IPS-11a (cell line): ENCODE results near the gene EFCAB6.

ENCODE experiments used
- H3K4me3 ChIP-seq: one replicate; pipeline ENCODE4 v1.5.1; 2013; ENCODE audit warnings: low read depth, low read length, control low read depth

The EFCAB6 gene

DNA sequence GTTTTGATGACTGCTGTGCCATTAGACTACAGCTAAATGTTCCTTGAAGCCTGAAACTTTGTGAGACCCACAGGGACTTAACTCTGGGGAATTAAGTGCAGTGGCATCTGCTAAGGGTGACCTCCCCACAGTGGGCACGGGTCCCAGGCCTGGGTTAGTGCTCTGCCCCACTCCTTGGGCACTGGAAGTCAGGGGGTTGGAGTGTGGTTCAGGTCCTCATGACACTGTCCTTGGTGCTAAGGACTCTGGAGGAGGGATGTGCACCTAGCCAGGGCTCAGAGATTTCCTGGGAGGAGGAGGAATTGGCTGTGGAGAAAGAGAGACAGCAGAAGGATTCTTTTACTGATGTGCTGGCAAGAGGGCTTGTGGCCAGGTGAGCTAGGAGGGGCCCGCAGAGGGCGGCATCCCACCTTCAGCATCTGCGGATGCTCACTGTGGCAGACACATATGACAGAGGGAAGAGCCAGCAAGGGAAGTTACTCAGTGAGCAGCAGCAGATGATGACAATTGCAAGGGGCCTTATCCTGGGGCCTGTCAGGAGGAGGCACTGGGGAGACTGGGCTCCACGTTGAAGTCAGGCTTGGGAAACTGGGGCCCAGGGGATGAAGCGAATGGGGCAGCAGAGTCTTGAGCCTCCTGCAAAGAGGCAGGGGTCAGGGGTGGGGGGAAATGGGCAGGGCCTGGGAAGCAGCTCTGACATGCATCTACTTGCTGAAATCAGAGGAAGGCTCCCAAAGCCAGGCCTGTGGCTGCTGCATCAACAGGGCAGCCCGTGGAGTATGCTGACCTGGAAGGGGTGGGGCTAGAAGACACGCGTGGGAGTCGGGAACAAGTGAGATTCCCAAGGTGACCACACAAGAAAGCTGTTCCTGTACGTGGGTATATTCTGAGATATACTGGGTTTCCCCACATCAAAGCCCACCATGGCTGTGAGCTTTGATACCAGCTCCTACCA is 256.3 kb downstream of the EFCAB6 start:
- no peak overlapping the region for H3K4me3 ChIP-seq

- no peak overlapping the region for H3K4me3 ChIP-seq
Observed at GRCh38 chr22:43554694-43555365, 257.3 kb downstream of the EFCAB6 start.

- no peak overlapping the region for H3K4me3 ChIP-seq
Observed at GRCh38 chr22:43554259-43554636, 257.9 kb downstream of the EFCAB6 start.

DNA sequence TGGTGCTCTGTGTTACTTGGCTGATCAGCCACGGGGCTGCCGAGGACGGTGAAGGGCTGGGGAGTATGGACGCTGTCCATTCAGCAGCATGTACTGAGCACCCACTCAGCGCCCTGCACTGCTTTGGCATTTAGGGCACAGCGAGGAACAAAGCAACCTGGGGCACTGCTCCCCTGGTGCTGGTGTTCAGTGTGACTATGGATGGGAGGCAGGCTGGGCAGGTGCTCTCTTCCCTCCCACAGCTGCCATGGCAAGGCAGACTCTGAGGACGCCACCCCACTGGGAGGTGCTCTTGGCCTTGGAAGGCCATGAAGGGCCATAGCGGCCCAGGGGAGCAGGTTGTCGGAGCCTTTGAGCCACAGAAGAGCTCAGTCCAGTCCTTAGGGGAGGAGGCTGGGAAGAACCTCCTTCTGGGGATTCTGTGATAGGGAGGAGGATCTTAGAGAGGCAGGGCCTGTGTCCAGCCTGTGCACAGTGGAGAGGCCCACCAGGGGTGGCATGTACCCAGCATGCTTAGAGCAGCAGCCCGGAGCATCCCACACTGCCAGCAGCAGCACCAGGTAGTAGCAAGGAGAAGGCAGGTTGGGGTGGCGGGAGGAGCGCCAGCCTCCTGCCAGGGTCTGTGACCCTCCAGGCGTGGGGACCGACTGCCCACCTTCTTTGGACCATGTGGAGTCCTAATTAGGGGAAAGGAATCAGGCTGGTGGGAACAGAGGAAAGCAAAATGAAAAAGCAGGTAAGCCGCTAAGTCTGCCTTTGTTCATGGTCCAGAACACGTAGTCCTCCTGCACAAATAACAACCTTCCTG is 258.4 kb downstream of the EFCAB6 start:
- no peak overlapping the region for H3K4me3 ChIP-seq

DNA sequence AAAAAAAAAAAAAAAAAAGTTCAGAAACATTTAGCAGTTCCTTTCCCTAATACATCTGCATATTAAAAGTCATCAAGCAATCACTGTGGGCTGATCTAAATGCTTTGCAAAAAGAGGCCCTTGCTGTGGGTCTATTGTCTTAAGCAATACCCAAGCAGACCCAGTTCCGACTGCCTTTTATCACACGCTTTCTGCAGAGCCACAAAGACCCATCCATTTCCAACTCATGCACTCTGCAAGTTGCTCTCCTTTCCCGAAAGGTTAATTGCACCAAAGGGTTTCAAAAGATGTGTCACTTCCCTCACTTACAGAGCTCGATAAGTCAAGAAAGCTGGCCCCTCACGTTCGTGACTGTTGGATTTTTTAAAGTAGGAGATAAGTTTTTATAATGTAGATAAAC is 261.4 kb downstream of the EFCAB6 start:
- H3K4me3 ChIP-seq = no peak overlapping the region

DNA sequence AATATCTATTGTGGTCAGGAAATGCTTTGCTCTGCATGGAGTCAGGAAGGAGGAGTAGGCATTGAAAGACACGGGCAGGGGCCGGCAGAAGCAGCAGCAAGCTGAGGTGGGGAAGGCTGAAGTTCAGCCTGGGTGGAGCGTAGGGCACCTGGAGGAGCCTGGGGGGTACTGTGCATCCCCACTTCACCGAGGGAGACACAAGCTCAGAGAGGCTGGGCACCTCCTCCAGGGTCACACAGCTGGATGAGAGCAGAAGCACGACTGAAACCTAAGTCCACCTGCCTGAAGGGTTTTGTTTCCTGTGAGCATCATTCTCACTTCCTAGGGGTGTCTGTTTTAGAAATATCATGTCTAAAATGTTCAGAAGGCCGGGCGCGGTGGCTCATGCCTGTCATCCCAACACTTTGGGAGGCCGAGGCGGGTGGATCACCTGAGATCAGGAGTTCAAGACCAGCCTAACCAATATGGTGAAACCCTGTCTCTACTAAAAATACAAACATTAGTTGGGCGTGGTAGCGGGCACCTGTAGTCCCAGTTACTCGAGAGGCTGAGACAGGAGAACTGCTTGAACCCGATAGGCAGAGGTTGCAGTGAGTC is 262.0 kb downstream of the EFCAB6 start:
- H3K4me3 ChIP-seq = no peak overlapping the region

DNA sequence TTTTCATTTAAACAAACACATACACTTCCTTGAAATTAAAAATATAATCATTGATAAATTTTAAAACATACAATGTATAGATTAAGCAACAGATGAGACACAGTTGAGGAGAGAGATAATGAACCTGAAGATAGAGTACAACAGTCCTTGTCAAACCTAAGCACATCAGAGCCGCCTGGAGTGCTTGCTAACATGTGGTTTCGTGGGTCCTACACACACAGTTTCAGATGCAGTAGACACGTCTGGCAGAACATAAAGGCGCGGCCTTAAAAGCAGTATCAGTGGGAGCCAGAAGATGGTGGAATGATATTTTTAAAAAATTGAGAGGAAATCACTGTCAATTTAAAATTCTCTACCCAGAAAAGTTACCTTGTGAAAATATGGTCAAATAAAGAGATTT is 265.9 kb downstream of the EFCAB6 start:
- no peak overlapping the region for H3K4me3 ChIP-seq

DNA sequence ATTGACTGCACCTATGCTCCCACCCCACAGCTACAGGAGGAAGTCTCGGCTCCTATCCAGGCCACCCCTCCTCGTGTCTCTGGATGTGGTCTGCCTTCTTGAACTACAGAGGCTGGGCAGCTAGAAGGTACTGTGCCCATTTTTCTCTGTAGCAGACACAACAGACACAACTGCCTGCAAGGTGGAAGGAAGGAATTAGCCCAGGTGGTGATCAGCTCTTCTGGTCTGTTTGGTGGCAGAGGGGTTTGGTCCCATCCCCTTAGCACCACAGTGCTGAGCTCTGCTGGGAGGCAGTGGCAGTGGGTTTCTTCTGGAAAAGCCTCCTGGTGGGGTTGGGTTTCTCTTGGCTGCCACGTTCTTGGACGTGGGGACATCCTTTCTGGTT is 267.8 kb downstream of the EFCAB6 start:
- no peak overlapping the region for H3K4me3 ChIP-seq

DNA sequence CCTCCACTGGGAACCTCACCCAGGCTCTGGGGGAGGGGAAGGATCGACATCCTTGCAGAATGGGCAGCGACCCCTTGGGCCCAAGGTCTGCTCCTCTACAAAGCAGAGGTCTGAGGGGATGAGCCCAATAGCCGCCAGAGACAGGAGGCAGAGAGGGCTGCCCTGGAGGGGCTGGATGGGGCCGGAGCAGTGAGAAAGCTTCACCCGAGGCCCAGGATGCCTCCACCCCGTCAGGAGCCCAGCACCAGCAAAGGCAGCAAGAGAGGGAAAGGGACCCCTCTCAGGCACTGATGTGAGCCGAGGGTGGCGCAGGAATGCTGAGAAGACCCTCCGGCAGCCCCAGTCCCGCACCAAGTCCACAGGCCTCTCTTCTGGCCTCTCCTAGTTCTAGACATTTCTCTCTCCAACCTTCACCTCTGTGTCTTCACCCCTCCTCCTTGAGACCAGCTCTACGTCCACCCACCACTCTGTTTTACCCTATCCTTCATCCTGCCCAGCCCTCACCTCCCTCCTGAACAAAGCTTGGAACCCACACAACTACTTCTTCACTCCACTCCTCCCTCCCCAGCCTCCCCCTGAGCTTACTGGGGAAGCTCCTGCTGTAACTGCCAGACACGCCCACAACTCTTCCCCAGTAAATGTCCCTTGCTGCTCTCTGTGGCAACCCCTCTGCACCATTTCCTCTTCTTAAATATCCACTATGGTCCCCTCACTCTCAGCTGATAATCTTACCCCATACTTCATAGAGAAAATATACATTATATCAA is 268.4 kb downstream of the EFCAB6 start:
- no peak overlapping the region for H3K4me3 ChIP-seq

DNA sequence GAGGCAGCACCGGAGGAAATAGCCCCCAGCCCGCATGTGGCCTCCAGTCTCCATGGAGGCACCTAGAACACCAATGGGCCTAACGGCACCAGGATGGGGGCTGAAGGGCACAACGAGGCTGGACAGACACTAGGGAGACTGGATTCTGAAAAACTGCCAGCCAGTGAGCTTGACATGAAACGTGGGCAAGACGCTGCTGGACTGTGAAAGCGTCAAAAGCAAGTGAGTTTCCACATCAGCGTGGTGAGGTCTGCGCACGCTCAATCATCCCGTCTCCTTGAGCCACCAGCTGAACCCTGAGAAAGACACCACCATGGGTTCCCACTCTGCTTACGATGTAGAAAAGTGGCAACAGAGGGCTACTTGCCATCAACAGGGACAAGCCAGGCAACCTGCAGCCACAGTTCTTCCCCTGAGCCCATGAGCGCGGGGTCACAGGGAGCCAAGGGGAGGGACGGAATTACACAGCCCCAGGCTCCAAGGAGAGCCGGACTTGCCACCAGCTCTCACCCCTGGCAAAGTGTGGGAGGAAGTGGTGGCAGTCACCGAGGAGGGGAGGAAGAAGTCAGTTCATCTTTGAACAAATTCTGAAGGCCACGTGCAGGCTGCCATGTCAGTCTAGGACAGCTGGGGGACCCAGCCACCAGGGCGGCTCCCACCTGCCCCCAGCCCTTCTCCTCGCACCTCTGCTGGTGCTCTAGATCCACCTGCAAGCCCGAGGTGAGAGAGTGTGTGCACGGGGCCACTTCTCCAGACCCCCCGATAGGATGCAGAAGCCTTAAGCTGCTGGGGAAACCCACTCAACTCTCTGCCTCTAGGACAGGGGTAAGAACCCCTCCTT is 269.2 kb downstream of the EFCAB6 start:
- H3K4me3 ChIP-seq = no peak overlapping the region

DNA sequence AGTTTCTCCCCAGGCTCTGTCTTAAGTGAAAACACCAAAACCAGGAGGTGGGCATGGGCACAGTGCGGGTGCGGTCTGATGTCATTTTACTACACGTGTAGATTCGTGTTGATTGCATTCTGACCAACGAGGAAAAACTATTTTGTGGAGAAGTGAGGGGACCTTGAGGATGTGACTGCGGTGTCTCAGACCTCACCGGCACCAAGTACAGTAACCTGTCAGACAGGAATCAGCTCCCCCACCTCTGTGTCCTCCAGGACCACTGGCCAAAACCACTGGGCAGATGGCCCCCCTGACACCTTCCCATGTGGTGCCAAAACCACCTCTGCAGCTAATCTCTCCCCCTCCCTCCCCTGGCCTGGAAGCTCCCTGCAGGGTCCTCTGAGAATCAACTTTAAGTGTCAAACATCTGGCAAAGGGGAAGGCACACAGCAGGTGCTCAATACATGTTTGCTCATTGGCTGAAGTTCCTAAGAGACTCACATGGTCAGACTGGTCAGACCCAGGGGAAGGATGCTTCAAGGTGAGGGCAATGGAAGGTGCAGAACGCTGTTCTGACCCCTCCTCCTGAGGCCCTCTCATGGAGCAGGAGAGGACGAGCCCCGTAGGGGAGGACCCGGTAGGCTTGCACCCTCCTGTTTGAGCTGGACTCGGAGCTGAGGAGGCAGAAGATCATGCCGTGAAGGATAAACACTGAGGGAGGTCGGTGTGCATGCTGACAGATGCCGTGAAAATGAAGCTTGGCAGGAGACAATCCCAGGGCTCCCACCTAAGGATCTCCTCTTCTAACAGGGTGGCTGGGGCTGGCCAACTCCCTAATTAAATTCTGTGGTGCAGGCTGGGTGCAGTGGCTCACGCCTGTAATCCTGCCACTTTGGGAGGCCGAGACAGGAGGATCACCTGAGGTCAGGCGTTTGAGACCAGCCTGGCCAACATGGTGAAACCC is 270.4 kb downstream of the EFCAB6 start:
- H3K4me3 ChIP-seq = no peak overlapping the region

DNA sequence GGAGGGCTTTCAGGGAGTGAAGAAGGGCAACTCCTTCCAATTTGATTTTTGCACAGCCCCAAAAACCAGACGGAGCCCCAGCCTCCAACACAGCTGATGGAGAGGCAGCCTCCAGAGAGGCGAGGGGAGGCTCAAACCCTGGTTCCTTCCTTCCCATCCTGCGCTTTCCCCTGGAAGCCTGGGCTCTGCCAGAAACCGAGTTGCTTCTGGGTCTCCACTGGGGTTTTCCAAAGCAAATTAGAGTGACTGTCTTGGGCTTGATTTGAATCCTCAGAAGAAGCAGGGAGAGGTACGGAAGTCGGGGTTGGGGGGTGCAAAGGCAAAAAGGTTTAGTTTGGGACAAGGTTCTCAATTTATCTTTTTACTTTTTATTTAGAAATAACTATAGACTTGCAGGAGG is 271.1 kb downstream of the EFCAB6 start:
- H3K4me3 ChIP-seq = no peak overlapping the region

GRCh38 chr22:43540529-43540923 is 271.6 kb downstream of the EFCAB6 start:
- H3K4me3 ChIP-seq = no peak overlapping the region

- H3K4me3 ChIP-seq = no peak overlapping the region
Observed at GRCh38 chr22:43539572-43540528, 272.3 kb downstream of the EFCAB6 start.

GRCh38 chr22:43537019-43537585 is 275.0 kb downstream of the EFCAB6 start:
- no peak overlapping the region for H3K4me3 ChIP-seq

- H3K4me3 ChIP-seq = no peak overlapping the region
Observed at GRCh38 chr22:43535741-43536140, 276.4 kb downstream of the EFCAB6 start.

- H3K4me3 ChIP-seq = no peak overlapping the region
Observed at GRCh38 chr22:43535336-43535735, 276.8 kb downstream of the EFCAB6 start.
